ENCODE data around the gene TTLL9.

DNA sequence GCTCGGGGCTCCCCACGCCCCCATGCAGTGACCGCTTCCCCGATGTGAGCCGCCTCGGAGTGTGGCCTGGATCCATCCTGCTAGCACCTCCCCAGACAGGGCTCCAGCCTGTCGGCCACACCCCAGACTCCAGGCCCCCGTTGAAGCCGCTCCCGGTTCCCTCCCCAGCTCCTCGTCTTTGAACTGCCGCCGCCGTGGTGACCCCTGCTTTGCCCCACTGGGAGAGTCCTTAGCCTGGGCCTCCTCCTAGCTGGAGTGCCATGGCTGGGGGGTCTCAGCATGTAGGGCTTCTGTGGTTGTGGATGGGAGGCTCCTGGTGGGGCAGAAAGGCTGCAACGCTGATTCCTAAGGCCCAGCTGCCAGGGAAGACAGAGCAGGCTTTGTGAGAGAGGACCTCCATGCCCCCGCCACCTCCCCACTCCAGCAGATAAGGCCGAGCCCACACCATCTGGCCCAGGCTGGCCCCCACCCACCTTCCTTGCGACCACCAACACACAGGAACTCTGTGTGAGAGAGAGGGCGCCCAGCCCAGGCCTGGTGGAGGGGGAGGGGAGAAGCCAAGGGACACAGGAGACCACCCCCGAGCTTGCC lies 36.4 kb upstream of the TTLL9 start:
- TF ChIP-seq, protein P1, sequence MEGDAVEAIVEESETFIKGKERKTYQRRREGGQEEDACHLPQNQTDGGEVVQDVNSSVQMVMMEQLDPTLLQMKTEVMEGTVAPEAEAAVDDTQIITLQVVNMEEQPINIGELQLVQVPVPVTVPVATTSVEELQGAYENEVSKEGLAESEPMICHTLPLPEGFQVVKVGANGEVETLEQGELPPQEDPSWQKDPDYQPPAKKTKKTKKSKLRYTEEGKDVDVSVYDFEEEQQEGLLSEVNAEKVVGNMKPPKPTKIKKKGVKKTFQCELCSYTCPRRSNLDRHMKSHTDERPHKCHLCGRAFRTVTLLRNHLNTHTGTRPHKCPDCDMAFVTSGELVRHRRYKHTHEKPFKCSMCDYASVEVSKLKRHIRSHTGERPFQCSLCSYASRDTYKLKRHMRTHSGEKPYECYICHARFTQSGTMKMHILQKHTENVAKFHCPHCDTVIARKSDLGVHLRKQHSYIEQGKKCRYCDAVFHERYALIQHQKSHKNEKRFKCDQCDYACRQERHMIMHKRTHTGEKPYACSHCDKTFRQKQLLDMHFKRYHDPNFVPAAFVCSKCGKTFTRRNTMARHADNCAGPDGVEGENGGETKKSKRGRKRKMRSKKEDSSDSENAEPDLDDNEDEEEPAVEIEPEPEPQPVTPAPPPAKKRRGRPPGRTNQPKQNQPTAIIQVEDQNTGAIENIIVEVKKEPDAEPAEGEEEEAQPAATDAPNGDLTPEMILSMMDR (IDR thresholded peaks at IDR 0.05): no peak
- TF ChIP-seq EZH2 (IDR thresholded peaks at IDR 0.05; ENCODE audit: borderline replicate concordance, insufficient read depth, low read depth, low read length, poor library complexity, severe bottlenecking): no peak

Measured in B cell (primary cell).